ENCODE results near the gene GRK2. TPM values are rescaled to one million over a fixed set of nuclear protein-coding genes. Genes with fewer than 3 reads are reported as not detected.

The GRK2 gene
- total and polyA plus RNA-seq, 9 of the 15 experiments (the other 6 are each of a cell fraction or from before 2014, with no cell fraction given) = 0.24 to 95.8 (median 56.5) TPM

DNA sequence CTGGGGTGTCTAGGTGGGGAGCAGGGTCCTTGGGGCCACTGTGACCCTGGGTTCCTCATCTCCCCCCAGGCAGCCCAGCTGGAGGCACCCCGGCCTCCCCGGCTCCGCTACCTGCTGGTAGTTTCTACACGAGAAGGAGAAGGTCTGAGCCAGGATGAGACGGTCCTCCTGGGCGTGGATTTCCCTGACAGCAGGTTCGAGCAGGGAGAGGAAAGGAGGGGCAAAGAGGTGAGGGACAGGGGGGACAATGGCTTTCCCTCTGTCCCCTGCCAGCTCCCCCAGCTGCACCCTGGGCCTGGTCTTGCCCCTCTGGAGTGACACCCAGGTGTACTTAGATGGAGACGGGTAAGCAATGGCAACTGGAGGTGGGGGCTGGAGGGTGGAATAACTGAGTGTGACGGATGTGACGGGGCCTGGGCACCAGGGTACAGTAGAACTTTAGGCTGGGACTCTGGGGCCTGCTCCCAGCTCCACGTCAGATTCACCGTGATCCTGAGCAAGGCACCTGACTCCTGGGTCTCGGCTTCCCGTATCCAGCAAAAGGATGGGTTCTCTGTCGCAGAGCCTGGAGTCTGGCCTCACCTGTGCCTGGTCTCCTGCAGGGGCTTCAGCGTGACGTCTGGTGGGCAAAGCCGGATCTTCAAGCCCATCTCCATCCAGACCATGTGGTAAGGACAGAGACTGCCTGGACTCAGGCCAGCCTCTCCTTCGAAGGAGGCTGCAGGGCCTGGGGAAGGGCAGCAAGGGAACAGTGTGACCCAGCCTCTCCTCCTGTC, 40.7 kb downstream of the GRK2 start:
- DNase-seq (ENCODE audit: extremely low read depth in 1 of 4, low spot score in 3 of 4) = no peak
- ChIA-PET POLR2A (interaction anchor here (0.6 to 1.2 kb wide), 3 partner anchors 11 to 45 kb away, joined by 3 read pairs; no protein-coding TSS in a partner anchor), CTCF (ENCODE audit: low intra/inter-chr PET ratio) (no interaction called here)
- TF ChIP-seq SMAD3 (CRISPR knock-in tag; conservative IDR thresholded peaks at IDR 0.05) (no peak), SIN3B (IDR thresholded peaks at IDR 0.05; ENCODE audit: low read depth) (no peak), ZNF431 (CRISPR knock-in tag; IDR thresholded peaks at IDR 0.05) (no peak), XRCC3 (IDR thresholded peaks at IDR 0.05) (no peak), DDX20 (tag; IDR thresholded peaks at IDR 0.05; ENCODE audit: low read depth) (no peak), ZNF282 (CRISPR knock-in tag; IDR thresholded peaks at IDR 0.05) (no peak), RFX1 (IDR thresholded peaks at IDR 0.05) (no peak), MYNN (IDR thresholded peaks at IDR 0.05) (no peak), MYNN (CRISPR knock-in tag; IDR thresholded peaks at IDR 0.05) (no peak), SREBF1 (IDR thresholded peaks at IDR 0.05; ENCODE audit: borderline replicate concordance, low read depth, low read length) (no peak), ZNF3 (CRISPR knock-in tag; IDR thresholded peaks at IDR 0.05) (no peak), ATF1 (CRISPR knock-in tag; IDR thresholded peaks at IDR 0.05) (no peak), ATF1 (tag; IDR thresholded peaks at IDR 0.05) (no peak), ARID1B (IDR thresholded peaks at IDR 0.05) (no peak), CCNT2 (IDR thresholded peaks at IDR 0.05; ENCODE audit: borderline replicate concordance, extremely low read depth, insufficient read length, low read depth, low read length) (no peak), ZNF217 (CRISPR knock-in tag; IDR thresholded peaks at IDR 0.05) (no peak)
- TF ChIP-seq, protein P1, sequence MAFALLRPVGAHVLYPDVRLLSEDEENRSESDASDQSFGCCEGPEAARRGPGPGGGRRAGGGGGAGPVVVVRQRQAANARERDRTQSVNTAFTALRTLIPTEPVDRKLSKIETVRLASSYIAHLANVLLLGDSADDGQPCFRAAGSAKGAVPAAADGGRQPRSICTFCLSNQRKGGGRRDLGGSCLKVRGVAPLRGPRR (CRISPR knock-in tag; IDR thresholded peaks at IDR 0.05) = no peak
- TF ChIP-seq, protein P2, sequence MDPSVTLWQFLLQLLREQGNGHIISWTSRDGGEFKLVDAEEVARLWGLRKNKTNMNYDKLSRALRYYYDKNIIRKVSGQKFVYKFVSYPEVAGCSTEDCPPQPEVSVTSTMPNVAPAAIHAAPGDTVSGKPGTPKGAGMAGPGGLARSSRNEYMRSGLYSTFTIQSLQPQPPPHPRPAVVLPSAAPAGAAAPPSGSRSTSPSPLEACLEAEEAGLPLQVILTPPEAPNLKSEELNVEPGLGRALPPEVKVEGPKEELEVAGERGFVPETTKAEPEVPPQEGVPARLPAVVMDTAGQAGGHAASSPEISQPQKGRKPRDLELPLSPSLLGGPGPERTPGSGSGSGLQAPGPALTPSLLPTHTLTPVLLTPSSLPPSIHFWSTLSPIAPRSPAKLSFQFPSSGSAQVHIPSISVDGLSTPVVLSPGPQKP (CRISPR knock-in tag; IDR thresholded peaks at IDR 0.05) = no peak
- TF ChIP-seq, protein P3, sequence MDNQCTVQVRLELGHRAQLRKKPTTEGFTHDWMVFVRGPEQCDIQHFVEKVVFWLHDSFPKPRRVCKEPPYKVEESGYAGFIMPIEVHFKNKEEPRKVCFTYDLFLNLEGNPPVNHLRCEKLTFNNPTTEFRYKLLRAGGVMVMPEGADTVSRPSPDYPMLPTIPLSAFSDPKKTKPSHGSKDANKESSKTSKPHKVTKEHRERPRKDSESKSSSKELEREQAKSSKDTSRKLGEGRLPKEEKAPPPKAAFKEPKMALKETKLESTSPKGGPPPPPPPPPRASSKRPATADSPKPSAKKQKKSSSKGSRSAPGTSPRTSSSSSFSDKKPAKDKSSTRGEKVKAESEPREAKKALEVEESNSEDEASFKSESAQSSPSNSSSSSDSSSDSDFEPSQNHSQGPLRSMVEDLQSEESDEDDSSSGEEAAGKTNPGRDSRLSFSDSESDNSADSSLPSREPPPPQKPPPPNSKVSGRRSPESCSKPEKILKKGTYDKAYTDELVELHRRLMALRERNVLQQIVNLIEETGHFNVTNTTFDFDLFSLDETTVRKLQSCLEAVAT (IDR thresholded peaks at IDR 0.05) = no peak
- TF ChIP-seq, protein P4, sequence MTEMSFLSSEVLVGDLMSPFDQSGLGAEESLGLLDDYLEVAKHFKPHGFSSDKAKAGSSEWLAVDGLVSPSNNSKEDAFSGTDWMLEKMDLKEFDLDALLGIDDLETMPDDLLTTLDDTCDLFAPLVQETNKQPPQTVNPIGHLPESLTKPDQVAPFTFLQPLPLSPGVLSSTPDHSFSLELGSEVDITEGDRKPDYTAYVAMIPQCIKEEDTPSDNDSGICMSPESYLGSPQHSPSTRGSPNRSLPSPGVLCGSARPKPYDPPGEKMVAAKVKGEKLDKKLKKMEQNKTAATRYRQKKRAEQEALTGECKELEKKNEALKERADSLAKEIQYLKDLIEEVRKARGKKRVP (CRISPR knock-in tag; IDR thresholded peaks at IDR 0.05) = no peak
- no peaks in the 10 kb centered on the region for H3K9me3 ChIP-seq (replicated peaks; ENCODE audit: control insufficient read depth, insufficient read depth, low read depth, low read length)
- intact Hi-C loops (cut with micrococcal nuclease) = no loop called here
- peak overlapping the region in 1 of 2 experiments; percentile 65; a peak in 2 of 4 replicates for H3K9ac ChIP-seq (ENCODE audit: insufficient read depth in 1 of 2, low read depth in 2 of 2, low read length in 2 of 2)
- BruUV-seq (replicated peaks) = no TSS peak
- H3K9me1 ChIP-seq (ENCODE audit: control insufficient read depth, insufficient read depth, low read length) = no peaks in the 10 kb centered on the region
- in situ Hi-C loops (cut with MboI) = no loop called here
- no peak for FAIRE-seq
- no peak overlapping the region for H2AFZ ChIP-seq (ENCODE audit: low read depth, low read length)
- no peak overlapping the region for H3K4me3 ChIP-seq
- no peak overlapping the region for H3K4me2 ChIP-seq (ENCODE audit: insufficient read depth, low read length)
- 63% methylated on average over 19 of the region's 19 CpGs for WGBS (ENCODE audit: insufficient coverage, low coverage, missing lambda C conversion rate)
- no peak for ATAC-seq
- H3K79me2 ChIP-seq (ENCODE audit: control insufficient read depth, insufficient read depth, low read length) = no peaks in the 10 kb centered on the region
- no peak overlapping the region for H3K27ac ChIP-seq (ENCODE audit: extremely low read depth, low read depth, low read length)
- H4K20me1 ChIP-seq (replicated peaks; ENCODE audit: control insufficient read depth, insufficient read depth, low read length) = no peaks in the 10 kb centered on the region
- H3K4me1 ChIP-seq (replicated peaks in 1 of 2; ENCODE audit: control insufficient read depth in 2 of 2, insufficient read depth in 2 of 2, low read length in 2 of 2) = peaks cover 8 to 64% of the 10 kb centered on the region in 2 experiments; a peak in 4 of 5 replicates
- peaks cover 5% of the 10 kb centered on the region; the same call in 1 of the 3 replicates for H3K36me3 ChIP-seq (ENCODE audit: control insufficient read depth, insufficient read depth, low read length)
- no peaks in the 10 kb centered on the region for H3K27me3 ChIP-seq (ENCODE audit: control insufficient read depth in 2 of 2, insufficient read depth in 2 of 2, low read length in 2 of 2)

All from K562 (cell line).